Adrenal gland (tissue), 12 donors: ENCODE measurements around the gene CELA1. TPM values are rescaled to one million over a fixed set of nuclear protein-coding genes. Genes with fewer than 3 reads are reported as not detected.

Experiments used
- DNase-seq, 7 donors: peaks; one replicate each; pipeline ENCODE4 v3.0.0-alpha.2; 2019 to 2020
- H3K27ac ChIP-seq, 5 donors: fragments of 200-600 bp; sonication (generic) in 4 of 5; 1 replicate in 3 of 5; 2 replicates in 2 of 5; pipeline versions ENCODE4 v1.5.1 to v1.8.0; 2016 to 2020; ENCODE audit warnings: mild to moderate bottlenecking in 1 of 5
- H3K27me3 ChIP-seq: fragments of 200-600 bp; 2 replicates; pipeline ENCODE4 v1.8.0; 2021
- H3K36me3 ChIP-seq, 2 donors: fragments of 200-600 bp; replicated peaks in 1 of 2; 1 replicate in 1 of 2; 2 replicates in 1 of 2; pipeline versions ENCODE4 v1.5.1 to v1.8.0; 2018 to 2022
- H3K4me1 ChIP-seq, 2 donors: fragments of 200-600 bp; replicated peaks in 1 of 2; 1 replicate in 1 of 2; 2 replicates in 1 of 2; pipeline versions ENCODE4 v1.5.1 to v1.8.0; 2018 to 2021
- H3K4me3 ChIP-seq, 4 donors: fragments of 200-600 bp; sonication (generic) in 3 of 4; one replicate each; pipeline ENCODE4 v1.5.1; 2016 to 2018
- H3K9me3 ChIP-seq, 3 donors: fragments of 200-600 bp; sonication (generic) in 1 of 3; replicated peaks in 1 of 3; 1 replicate in 2 of 3; 2 replicates in 1 of 3; pipeline versions ENCODE4 v1.5.1 to v1.8.0; 2016 to 2021
- POLR2A ChIP-seq, 2 donors: fragments of 450-650 bp; IDR thresholded peaks; one replicate each; pipeline ENCODE4 v1.6.1; 2017; ENCODE audit warnings: antibody characterized with exemption in 2 of 2, mild to moderate bottlenecking in 2 of 2, moderate library complexity in 1 of 2
- WGBS, 4 donors: extraction: QIAGEN DNeasy Blood & Tissue Kit in 2 of 4; methylation state at CpG; one replicate each; pipeline versions ENCODE4 v1.1.5 to v1.1.7; 2013 to 2017; 5-methylcytosine and 5-hydroxymethylcytosine counted together
- intact Hi-C, 2 donors: fragments of 100-400 bp; cut with DNase I; formaldehyde crosslinking; loops; one replicate each; pipeline versions ENCODE4 v1.14.1 to v1.15.0; 2022 to 2023
- polyA plus RNA-seq, 3 donors: library from polyadenylated mRNA; stranded (reverse); fragments of 200-250 nt in 2 of 3; fragments of 350-450 nt in 1 of 3; fragmentation: Illumina TruSeq in 1 of 3; extraction: RNeasy Lipid Tissue Mini Kit (QIAGEN cat#74804) in 1 of 3; gene quantifications; one replicate each; pipeline ENCODE4 v1.2.3, GENCODE V29; 2013 to 2014
- total RNA-seq, 9 donors: library from RNA; depleted of rRNA in 4 of 9; stranded (reverse); fragments of >200 nt in 4 of 9; fragments of 120-200 nt in 1 of 9; fragmentation: NEBNext Ultra II Directional in 1 of 9; extraction: Animal tissue kit (Norgen Biotek cat#: 25700) in 1 of 9; gene quantifications; one replicate each; pipeline versions ENCODE4 v1.1.0 to v1.2.4, GENCODE V29; 2013 to 2023
- TF ChIP-seq, protein P1 (sequence below), 6 experiments: fragments of 450-650 bp in 4 of 6; fragments of 200-600 bp in 2 of 6; sonication (generic) in 1 of 6; IDR thresholded peaks; 1 replicate in 5 of 6; 2 replicates in 1 of 6; pipeline versions ENCODE4 v1.5.1 to v1.8.0; 2016 to 2021; ENCODE audit warnings: antibody characterized with exemption in 6 of 6, mild to moderate bottlenecking in 2 of 6, moderate library complexity in 1 of 6
- donor health status: healthy with polysubstance abuse.
- donor health status: Bipolar disorder and iron deficiency.
- donor health status: DM: yes; HTN: yes; CAD: no.
- donor health status: DM: no; HTN: no; CAD: no.
- donor health status: DM: no; HTN: no; CAD: no.
- donor health status: DM: yes; HTN: yes; CAD: no.

CELA1 gene
- total and polyA plus RNA-seq, 12 donors, result 0.11 to 9.4 (median 1.1) TPM; not detected in 1

DNA sequence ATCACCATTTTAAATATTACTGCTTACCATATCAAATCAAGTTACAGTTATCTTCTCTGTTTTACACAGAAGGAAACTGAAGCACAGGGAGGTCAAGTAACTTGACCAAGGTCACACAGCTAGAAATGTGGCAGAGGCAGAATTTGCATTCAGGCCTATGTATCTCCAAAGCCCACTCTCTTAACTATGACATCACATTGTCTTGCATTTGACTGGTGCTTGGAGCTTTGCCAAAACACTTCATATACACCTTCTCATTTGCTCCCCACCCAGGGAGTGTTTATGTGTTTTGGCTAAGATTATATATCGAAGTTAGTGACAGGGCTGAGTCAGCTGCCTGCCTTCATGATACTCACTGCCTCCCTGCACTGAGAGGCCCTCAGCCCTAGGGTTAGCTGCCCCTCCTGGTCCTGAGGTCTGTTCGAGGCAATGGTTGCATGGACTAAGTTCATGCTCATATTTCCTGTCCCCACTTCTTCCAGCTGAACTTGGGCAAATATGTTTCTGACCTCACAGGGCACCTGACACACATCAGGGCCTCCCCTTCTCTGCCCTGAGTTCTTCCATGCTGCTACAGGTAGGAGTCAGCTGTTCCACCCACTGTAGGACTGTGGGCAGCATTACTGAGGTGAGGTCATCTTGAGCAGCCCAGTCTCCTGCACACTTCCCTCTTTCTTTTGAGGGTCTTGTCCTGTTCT is 43.0 kb upstream of the CELA1 start:
- Histone ChIP-seq H3K9me3 (no peaks in the 10 kb centered on the region), H3K27ac (peak overlapping the region in 1 of 5 donors; percentile 47), H3K4me3 (no peak overlapping the region), H3K36me3 (no peaks in the 10 kb centered on the region), H3K4me1 (peaks cover 0 to 14% of the 10 kb centered on the region in 2 donors), H3K27me3 (no peaks in the 10 kb centered on the region)
- intact Hi-C loops, result no loop called here
- no peak for DNase-seq
- 73 to 89% (median 80%) methylated on average over 2 of the region's 2 CpGs for whole genome bisulfite sequencing, 4 donors
- no peak for TF ChIP-seq POLR2A (IDR thresholded peaks at IDR 0.05)

DNA sequence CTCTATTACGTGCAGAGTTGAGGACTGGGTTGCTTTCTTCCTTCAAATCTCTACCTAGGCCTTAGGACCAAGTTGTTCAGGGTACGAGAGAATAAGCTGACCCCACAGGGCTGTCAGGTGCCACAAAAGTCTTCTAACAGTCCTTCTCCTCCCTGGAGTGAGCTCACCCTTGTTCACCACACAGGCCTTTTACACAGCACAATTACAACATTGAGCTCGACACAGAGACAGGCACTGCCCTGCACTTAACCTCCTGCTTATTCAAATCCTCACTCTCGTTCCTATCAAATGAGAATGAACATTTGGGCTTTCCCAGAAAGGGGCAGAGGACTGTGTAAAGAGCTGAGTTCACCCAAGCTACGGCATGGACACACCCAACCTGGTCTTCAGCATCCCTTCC is 42.4 kb upstream of the CELA1 start:
- H3K4me1 ChIP-seq, result peaks cover 0 to 14% of the 10 kb centered on the region in 2 donors
- H3K27me3 ChIP-seq, result no peaks in the 10 kb centered on the region
- WGBS, 4 donors, result 83 to 94% (median 90%) methylated on average over 5 of the region's 5 CpGs
- H3K4me3 ChIP-seq, result no peak overlapping the region
- TF ChIP-seq POLR2A (IDR thresholded peaks at IDR 0.05), result no peak
- TF ChIP-seq, protein P1, sequence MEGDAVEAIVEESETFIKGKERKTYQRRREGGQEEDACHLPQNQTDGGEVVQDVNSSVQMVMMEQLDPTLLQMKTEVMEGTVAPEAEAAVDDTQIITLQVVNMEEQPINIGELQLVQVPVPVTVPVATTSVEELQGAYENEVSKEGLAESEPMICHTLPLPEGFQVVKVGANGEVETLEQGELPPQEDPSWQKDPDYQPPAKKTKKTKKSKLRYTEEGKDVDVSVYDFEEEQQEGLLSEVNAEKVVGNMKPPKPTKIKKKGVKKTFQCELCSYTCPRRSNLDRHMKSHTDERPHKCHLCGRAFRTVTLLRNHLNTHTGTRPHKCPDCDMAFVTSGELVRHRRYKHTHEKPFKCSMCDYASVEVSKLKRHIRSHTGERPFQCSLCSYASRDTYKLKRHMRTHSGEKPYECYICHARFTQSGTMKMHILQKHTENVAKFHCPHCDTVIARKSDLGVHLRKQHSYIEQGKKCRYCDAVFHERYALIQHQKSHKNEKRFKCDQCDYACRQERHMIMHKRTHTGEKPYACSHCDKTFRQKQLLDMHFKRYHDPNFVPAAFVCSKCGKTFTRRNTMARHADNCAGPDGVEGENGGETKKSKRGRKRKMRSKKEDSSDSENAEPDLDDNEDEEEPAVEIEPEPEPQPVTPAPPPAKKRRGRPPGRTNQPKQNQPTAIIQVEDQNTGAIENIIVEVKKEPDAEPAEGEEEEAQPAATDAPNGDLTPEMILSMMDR (IDR thresholded peaks at IDR 0.05), result no peak
- peak overlapping the region in 1 of 5 donors; percentile 47 for H3K27ac ChIP-seq
- no peaks in the 10 kb centered on the region for H3K36me3 ChIP-seq
- no peak for DNase-seq
- no peaks in the 10 kb centered on the region for H3K9me3 ChIP-seq
- intact Hi-C loops, result no loop called here

DNA sequence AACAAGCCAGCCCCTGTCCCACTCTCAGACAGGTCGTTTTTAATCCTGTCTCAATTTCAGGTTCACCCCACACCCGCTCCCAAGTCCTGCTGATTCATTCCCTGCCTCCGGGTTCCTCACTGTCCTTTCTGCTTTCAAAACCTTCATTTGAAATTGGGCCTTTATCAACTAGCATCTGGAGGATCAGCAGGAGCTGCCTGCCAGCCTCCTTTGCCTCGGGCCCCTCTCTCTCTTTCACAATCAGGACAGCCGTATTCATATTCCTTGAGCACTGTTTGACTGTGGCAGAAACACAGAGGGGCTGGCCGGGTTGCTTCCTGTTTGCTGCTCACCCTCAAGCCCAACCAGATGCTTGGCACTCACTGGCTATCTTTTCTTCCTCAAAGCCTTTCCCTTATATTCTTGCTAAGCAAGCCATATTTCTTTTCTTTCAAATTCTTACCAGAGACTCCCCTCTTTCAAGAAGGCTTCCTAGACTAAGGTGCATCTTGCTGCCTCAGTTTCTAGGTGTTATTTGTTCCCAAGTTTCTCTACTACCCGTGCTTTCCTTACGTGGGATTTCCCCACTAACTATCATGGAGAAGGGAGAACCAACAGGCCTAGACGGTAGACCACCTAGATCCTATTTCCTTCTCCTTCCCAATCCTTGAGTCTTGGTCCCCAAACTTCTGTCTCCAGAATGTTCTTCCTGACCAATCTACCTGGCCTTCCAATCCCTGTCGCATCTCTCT is 41.8 kb upstream of the CELA1 start:
- Histone ChIP-seq H3K4me3 (no peak overlapping the region), H3K9me3 (no peaks in the 10 kb centered on the region), H3K27me3 (no peaks in the 10 kb centered on the region), H3K36me3 (no peaks in the 10 kb centered on the region), H3K27ac (peak overlapping the region in 1 of 5 donors; percentile 47), H3K4me1 (peaks cover 0 to 14% of the 10 kb centered on the region in 2 donors)
- intact Hi-C loops, result no loop called here
- WGBS, 4 donors, result 59 to 66% (median 62%) methylated on average over 10 of the region's 10 CpGs
- no peak for TF ChIP-seq POLR2A (IDR thresholded peaks at IDR 0.05)
- TF ChIP-seq, protein P1 (IDR thresholded peaks at IDR 0.05), result no peak
- peak in 5 of 7 donors; percentile 31 to 79 (median 45) for DNase-seq

DNA sequence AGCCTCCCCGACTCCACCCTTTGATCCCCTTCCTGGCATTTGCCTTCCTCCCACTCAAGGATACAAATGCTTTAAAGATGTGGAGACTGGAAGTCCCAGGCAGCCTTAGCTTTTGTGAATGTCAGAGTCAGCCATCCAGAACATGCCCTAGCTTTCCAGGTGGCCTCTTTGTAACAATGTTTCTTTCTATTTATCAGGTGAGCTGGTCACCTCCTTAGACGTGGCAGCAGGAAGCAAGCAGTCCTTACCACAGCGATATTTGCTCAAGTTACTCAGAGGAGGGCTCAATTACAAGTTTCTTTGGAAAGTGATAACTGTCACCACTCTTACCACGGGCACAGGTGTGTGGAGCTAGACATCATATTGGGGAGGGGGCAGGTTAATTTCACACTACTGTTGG is 39.9 kb upstream of the CELA1 start:
- intact Hi-C loops, result no loop called here
- Histone ChIP-seq H3K27ac (no peak overlapping the region), H3K36me3 (no peaks in the 10 kb centered on the region), H3K4me1 (peaks cover 0 to 7% of the 10 kb centered on the region in 2 donors), H3K27me3 (no peaks in the 10 kb centered on the region), H3K4me3 (no peak overlapping the region), H3K9me3 (no peaks in the 10 kb centered on the region)
- no peak for DNase-seq
- 79 to 88% (median 84%) methylated on average over 4 of the region's 4 CpGs for WGBS, 4 donors
- no peak for TF ChIP-seq POLR2A (IDR thresholded peaks at IDR 0.05)
- TF ChIP-seq, protein P1 (IDR thresholded peaks at IDR 0.05), result no peak
